ENCODE data around the gene MACROD2.

GRCh38 chr20:15794409-15794808 is 1799.1 kb downstream of the MACROD2 start:
- no peak for TF ChIP-seq CTCF (IDR thresholded peaks at IDR 0.05)
- no peak for TF ChIP-seq POLR2A (IDR thresholded peaks at IDR 0.05)

Measured in ovary (tissue), 3 donors.